HEK293 (cell line): ENCODE data around the gene PRPF38A.

ENCODE experiments used
- BCL11A ChIP-seq: fragments of 450-650 bp; formaldehyde crosslinking; IDR thresholded peaks from 2 replicates; pipeline ENCODE4 v1.5.1; 2016; ENCODE audit warnings: low read depth, missing biosample characterization, missing genetic modification characterization
- GFI1B ChIP-seq: fragments of 450-650 bp; formaldehyde crosslinking; IDR thresholded peaks from 2 replicates; pipeline ENCODE4 v1.5.1; 2016; ENCODE audit warnings: missing biosample characterization, missing genetic modification characterization
- KLF16 ChIP-seq: fragments of 450-650 bp; formaldehyde crosslinking; IDR thresholded peaks from 2 replicates; pipeline ENCODE4 v1.5.1; 2017; ENCODE audit warnings: missing biosample characterization, missing genetic modification characterization
- TRIM28 ChIP-seq: IDR thresholded peaks from 2 replicates; pipeline ENCODE4 v1.6.1; 2011; ENCODE audit warnings: low read length, control low read depth, borderline replicate concordance
- ZBTB17 ChIP-seq: fragments of 450-650 bp; formaldehyde crosslinking; IDR thresholded peaks from 2 replicates; pipeline ENCODE4 v1.5.1; 2016; ENCODE audit warnings: missing biosample characterization, missing genetic modification characterization
- ZEB2 ChIP-seq: fragments of 450-650 bp; formaldehyde crosslinking; IDR thresholded peaks from 2 replicates; pipeline ENCODE4 v1.5.1; 2016; ENCODE audit warnings: missing biosample characterization, missing genetic modification characterization
- ZNF19 ChIP-seq: fragments of 450-650 bp; formaldehyde crosslinking; IDR thresholded peaks from 2 replicates; pipeline ENCODE4; 2016; ENCODE audit warnings: missing biosample characterization, missing genetic modification characterization, low read depth
- ZNF211 ChIP-seq: fragments of 450-650 bp; formaldehyde crosslinking; IDR thresholded peaks from 2 replicates; pipeline ENCODE4 v1.5.1; 2016; ENCODE audit warnings: low read depth, missing biosample characterization, missing genetic modification characterization
- ZNF274 ChIP-seq, 2 experiments: fragments of 200-500 bp in 1 of 2; fragments of 450-650 bp in 1 of 2; sonication (Bioruptor generic) in 1 of 2; formaldehyde crosslinking in 1 of 2; IDR thresholded peaks; 2 replicates each; pipeline versions ENCODE4 v1.5.1 to v1.6.1; 2014 to 2016; ENCODE audit warnings: borderline replicate concordance in 1 of 2, inconsistent platforms in 1 of 2, low read length in 1 of 2, missing biosample characterization in 1 of 2, missing genetic modification characterization in 1 of 2
- ZNF391 ChIP-seq: fragments of 450-650 bp; formaldehyde crosslinking; IDR thresholded peaks from 2 replicates; pipeline ENCODE4 v1.5.1; 2016; ENCODE audit warnings: low read depth, missing biosample characterization, missing genetic modification characterization, borderline replicate concordance
- ZNF404 ChIP-seq: fragments of 450-650 bp; formaldehyde crosslinking; IDR thresholded peaks from 2 replicates; pipeline ENCODE4 v1.5.1; 2017; ENCODE audit warnings: missing biosample characterization, missing genetic modification characterization
- ZNF514 ChIP-seq: fragments of 450-650 bp; formaldehyde crosslinking; IDR thresholded peaks from 2 replicates; pipeline ENCODE4 v1.5.1; 2016; ENCODE audit warnings: missing biosample characterization, missing genetic modification characterization
- ZNF521 ChIP-seq: fragments of 450-650 bp; formaldehyde crosslinking; IDR thresholded peaks from 2 replicates; pipeline ENCODE4 v1.5.1; 2017; ENCODE audit warnings: missing biosample characterization, mild to moderate bottlenecking, missing genetic modification characterization
- ZNF585B ChIP-seq: fragments of 450-650 bp; formaldehyde crosslinking; IDR thresholded peaks from 2 replicates; pipeline ENCODE4 v1.5.1; 2016; ENCODE audit warnings: missing biosample characterization, missing genetic modification characterization
- ZNF596 ChIP-seq: fragments of 450-650 bp; IDR thresholded peaks from 2 replicates; pipeline ENCODE4 v1.5.0; 2018; ENCODE audit warnings: missing biosample characterization, mild to moderate bottlenecking, missing genetic modification characterization, moderate library complexity
- ZNF747 ChIP-seq: fragments of 450-650 bp; formaldehyde crosslinking; IDR thresholded peaks from 2 replicates; pipeline ENCODE4 v1.5.1; 2016; ENCODE audit warnings: missing biosample characterization, missing genetic modification characterization
- ZNF843 ChIP-seq: fragments of 450-650 bp; formaldehyde crosslinking; IDR thresholded peaks from 2 replicates; pipeline ENCODE4 v1.5.1; 2016; ENCODE audit warnings: missing biosample characterization, missing genetic modification characterization
- ZSCAN23 ChIP-seq: fragments of 450-650 bp; formaldehyde crosslinking; IDR thresholded peaks from 2 replicates; pipeline ENCODE4 v1.5.1; 2016; ENCODE audit warnings: missing biosample characterization, missing genetic modification characterization
- TF ChIP-seq, protein P1 (sequence below): fragments of 450-650 bp; formaldehyde crosslinking; IDR thresholded peaks from 2 replicates; pipeline ENCODE4 v1.5.1; 2016; ENCODE audit warnings: missing biosample characterization, missing genetic modification characterization
- TF ChIP-seq, protein P2 (sequence below): fragments of 450-650 bp; formaldehyde crosslinking; IDR thresholded peaks from 2 replicates; pipeline ENCODE4 v1.5.1; 2016; ENCODE audit warnings: missing biosample characterization, missing genetic modification characterization
- TF ChIP-seq, protein P3 (sequence below): sonication (generic); formaldehyde crosslinking; IDR thresholded peaks from 2 replicates; pipeline ENCODE4 v1.8.1; 2022; ENCODE audit warnings: mild to moderate bottlenecking, moderate library complexity, missing genetic modification reagents
- TF ChIP-seq, protein P4 (sequence below): fragments of 450-650 bp; formaldehyde crosslinking; IDR thresholded peaks from 2 replicates; pipeline ENCODE4 v1.5.1; 2016; ENCODE audit warnings: missing biosample characterization, missing genetic modification characterization
- TF ChIP-seq, protein P5 (sequence below): fragments of 450-650 bp; formaldehyde crosslinking; IDR thresholded peaks from 2 replicates; pipeline ENCODE4 v1.5.1; 2016; ENCODE audit warnings: missing biosample characterization, missing genetic modification characterization
- TF ChIP-seq, protein P6 (sequence below): fragments of 450-650 bp; formaldehyde crosslinking; IDR thresholded peaks from 2 replicates; pipeline ENCODE4 v1.5.1; 2017; ENCODE audit warnings: missing biosample characterization, missing genetic modification characterization
- TF ChIP-seq, protein P7 (sequence below): fragments of 450-650 bp; formaldehyde crosslinking; IDR thresholded peaks from 2 replicates; pipeline ENCODE4 v1.5.1; 2016; ENCODE audit warnings: missing biosample characterization, missing genetic modification characterization, low read depth

PRPF38A gene

DNA sequence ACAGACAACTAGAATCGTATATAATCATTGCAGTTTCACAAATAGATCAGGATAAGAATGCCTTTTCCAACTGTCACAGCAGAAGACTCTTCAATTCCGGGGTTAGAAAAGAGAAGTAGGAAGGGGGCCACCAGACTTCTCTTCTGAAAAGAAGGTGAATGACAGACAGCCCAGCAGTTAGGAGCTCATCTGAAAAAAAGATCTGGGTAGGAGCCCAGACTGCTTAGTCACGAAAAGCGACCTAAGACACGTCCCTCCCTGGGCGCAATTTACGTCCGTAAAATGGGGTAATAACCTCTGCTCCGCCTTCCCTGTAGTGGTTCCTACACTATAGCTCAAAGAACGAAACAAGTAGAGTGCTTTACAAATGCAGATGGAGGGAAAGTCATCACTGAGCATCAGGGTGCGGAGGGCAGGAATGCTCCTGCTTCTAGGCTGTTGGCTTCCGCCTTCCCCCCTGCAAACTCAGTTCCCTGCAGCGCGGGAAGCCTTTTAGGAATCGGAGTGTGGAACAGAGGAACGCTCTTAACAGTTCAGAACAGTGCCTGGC lies 761 bp upstream of the PRPF38A start (continued):
- no peak for TF ChIP-seq ZNF211 (tag by site-specific recombination)
- no peak for TF ChIP-seq ZNF514 (tag by site-specific recombination)
- TF ChIP-seq ZNF404 = no peak
- TF ChIP-seq, protein P1, sequence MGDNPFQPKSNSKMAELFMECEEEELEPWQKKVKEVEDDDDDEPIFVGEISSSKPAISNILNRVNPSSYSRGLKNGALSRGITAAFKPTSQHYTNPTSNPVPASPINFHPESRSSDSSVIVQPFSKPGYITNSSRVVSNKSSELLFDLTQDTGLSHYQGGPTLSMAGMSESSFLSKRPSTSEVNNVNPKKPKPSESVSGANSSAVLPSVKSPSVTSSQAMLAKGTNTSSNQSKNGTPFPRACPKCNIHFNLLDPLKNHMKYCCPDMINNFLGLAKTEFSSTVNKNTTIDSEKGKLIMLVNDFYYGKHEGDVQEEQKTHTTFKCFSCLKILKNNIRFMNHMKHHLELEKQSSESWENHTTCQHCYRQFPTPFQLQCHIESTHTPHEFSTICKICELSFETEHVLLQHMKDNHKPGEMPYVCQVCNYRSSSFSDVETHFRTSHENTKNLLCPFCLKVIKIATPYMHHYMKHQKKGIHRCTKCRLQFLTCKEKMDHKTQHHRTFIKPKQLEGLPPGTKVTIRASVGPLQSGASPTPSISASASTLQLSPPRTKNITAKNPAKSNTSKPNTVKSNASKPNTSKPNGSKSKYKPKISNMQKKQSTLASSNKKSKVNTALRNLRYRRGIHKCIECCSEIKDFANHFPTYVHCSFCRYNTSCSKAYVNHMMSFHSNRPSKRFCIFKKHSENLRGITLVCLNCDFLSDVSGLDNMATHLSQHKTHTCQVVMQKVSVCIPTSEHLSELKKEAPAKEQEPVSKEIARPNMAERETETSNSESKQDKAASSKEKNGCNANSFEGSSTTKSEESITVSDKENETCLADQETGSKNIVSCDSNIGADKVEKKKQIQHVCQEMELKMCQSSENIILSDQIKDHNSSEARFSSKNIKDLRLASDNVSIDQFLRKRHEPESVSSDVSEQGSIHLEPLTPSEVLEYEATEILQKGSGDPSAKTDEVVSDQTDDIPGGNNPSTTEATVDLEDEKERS (tag by site-specific recombination) = no peak
- TF ChIP-seq KLF16 (tag by site-specific recombination) = no peak
- TF ChIP-seq, protein P2, sequence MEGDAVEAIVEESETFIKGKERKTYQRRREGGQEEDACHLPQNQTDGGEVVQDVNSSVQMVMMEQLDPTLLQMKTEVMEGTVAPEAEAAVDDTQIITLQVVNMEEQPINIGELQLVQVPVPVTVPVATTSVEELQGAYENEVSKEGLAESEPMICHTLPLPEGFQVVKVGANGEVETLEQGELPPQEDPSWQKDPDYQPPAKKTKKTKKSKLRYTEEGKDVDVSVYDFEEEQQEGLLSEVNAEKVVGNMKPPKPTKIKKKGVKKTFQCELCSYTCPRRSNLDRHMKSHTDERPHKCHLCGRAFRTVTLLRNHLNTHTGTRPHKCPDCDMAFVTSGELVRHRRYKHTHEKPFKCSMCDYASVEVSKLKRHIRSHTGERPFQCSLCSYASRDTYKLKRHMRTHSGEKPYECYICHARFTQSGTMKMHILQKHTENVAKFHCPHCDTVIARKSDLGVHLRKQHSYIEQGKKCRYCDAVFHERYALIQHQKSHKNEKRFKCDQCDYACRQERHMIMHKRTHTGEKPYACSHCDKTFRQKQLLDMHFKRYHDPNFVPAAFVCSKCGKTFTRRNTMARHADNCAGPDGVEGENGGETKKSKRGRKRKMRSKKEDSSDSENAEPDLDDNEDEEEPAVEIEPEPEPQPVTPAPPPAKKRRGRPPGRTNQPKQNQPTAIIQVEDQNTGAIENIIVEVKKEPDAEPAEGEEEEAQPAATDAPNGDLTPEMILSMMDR (tag by site-specific recombination) = no peak
- TF ChIP-seq, protein P3, sequence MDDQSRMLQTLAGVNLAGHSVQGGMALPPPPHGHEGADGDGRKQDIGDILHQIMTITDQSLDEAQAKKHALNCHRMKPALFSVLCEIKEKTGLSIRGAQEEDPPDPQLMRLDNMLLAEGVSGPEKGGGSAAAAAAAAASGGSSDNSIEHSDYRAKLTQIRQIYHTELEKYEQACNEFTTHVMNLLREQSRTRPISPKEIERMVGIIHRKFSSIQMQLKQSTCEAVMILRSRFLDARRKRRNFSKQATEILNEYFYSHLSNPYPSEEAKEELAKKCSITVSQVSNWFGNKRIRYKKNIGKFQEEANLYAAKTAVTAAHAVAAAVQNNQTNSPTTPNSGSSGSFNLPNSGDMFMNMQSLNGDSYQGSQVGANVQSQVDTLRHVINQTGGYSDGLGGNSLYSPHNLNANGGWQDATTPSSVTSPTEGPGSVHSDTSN (CRISPR knock-in tag) = no peak
- TF ChIP-seq ZEB2 (tag by site-specific recombination) = no peak
- TF ChIP-seq ZNF843 = 0 out of 2 replicates have a peak, but pooled peaks have one; percentile 8
- no peak for TF ChIP-seq ZNF521 (tag by site-specific recombination)
- TF ChIP-seq, protein P4, sequence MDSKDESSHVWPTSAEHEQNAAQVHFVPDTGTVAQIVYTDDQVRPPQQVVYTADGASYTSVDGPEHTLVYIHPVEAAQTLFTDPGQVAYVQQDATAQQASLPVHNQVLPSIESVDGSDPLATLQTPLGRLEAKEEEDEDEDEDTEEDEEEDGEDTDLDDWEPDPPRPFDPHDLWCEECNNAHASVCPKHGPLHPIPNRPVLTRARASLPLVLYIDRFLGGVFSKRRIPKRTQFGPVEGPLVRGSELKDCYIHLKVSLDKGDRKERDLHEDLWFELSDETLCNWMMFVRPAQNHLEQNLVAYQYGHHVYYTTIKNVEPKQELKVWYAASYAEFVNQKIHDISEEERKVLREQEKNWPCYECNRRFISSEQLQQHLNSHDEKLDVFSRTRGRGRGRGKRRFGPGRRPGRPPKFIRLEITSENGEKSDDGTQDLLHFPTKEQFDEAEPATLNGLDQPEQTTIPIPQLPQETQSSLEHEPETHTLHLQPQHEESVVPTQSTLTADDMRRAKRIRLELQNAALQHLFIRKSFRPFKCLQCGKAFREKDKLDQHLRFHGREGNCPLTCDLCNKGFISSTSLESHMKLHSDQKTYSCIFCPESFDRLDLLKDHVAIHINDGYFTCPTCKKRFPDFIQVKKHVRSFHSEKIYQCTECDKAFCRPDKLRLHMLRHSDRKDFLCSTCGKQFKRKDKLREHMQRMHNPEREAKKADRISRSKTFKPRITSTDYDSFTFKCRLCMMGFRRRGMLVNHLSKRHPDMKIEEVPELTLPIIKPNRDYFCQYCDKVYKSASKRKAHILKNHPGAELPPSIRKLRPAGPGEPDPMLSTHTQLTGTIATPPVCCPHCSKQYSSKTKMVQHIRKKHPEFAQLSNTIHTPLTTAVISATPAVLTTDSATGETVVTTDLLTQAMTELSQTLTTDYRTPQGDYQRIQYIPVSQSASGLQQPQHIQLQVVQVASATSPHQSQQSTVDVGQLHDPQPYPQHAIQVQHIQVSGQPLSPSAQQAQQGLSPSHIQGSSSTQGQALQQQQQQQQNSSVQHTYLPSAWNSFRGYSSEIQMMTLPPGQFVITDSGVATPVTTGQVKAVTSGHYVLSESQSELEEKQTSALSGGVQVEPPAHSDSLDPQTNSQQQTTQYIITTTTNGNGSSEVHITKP (tag by site-specific recombination) = peak; percentile 93
- no peak for TF ChIP-seq ZNF585B (tag by site-specific recombination)
- TF ChIP-seq, protein P5, sequence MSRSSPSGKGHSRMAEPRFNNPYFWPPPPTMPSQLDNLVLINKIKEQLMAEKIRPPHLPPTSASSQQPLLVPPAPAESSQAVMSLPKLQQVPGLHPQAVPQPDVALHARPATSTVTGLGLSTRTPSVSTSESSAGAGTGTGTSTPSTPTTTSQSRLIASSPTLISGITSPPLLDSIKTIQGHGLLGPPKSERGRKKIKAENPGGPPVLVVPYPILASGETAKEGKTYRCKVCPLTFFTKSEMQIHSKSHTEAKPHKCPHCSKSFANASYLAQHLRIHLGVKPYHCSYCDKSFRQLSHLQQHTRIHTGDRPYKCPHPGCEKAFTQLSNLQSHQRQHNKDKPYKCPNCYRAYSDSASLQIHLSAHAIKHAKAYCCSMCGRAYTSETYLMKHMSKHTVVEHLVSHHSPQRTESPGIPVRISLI = peak; percentile 70
- peak; percentile 82 for TF ChIP-seq ZBTB17 (tag by site-specific recombination)
- TF ChIP-seq ZSCAN23 = no peak
- TF ChIP-seq GFI1B (tag by site-specific recombination) = no peak
- no peak for TF ChIP-seq TRIM28
- TF ChIP-seq ZNF747 (tag by site-specific recombination) = no peak
- no peak for TF ChIP-seq ZNF19 (tag by site-specific recombination)
- TF ChIP-seq BCL11A (tag by site-specific recombination) = no peak
- TF ChIP-seq, protein P6, sequence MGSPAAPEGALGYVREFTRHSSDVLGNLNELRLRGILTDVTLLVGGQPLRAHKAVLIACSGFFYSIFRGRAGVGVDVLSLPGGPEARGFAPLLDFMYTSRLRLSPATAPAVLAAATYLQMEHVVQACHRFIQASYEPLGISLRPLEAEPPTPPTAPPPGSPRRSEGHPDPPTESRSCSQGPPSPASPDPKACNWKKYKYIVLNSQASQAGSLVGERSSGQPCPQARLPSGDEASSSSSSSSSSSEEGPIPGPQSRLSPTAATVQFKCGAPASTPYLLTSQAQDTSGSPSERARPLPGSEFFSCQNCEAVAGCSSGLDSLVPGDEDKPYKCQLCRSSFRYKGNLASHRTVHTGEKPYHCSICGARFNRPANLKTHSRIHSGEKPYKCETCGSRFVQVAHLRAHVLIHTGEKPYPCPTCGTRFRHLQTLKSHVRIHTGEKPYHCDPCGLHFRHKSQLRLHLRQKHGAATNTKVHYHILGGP (tag by site-specific recombination) = 0 out of 2 replicates have a peak, but pooled peaks have one; percentile 8
- no peak for TF ChIP-seq ZNF391 (tag by site-specific recombination)
- TF ChIP-seq, protein P7, sequence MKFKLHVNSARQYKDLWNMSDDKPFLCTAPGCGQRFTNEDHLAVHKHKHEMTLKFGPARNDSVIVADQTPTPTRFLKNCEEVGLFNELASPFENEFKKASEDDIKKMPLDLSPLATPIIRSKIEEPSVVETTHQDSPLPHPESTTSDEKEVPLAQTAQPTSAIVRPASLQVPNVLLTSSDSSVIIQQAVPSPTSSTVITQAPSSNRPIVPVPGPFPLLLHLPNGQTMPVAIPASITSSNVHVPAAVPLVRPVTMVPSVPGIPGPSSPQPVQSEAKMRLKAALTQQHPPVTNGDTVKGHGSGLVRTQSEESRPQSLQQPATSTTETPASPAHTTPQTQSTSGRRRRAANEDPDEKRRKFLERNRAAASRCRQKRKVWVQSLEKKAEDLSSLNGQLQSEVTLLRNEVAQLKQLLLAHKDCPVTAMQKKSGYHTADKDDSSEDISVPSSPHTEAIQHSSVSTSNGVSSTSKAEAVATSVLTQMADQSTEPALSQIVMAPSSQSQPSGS (tag by site-specific recombination) = no peak
- no peak for TF ChIP-seq ZNF274 (IDR thresholded peaks at IDR 0.05; ENCODE audit: low read length)
- no peak for TF ChIP-seq ZNF274 (tag by site-specific recombination; IDR thresholded peaks at IDR 0.05; ENCODE audit: borderline replicate concordance)
- TF ChIP-seq ZNF596 (tag by site-specific recombination) = no peak
